Liver (tissue), 9 donors: ENCODE measurements around the gene SGPP2. TPM values are rescaled to one million over a fixed set of nuclear protein-coding genes. Genes with fewer than 3 reads are reported as not detected.

Experiments
- DNase-seq: peaks from one replicate; pipeline ENCODE4 v3.0.0-alpha.2; 2017; ENCODE audit warnings: low spot score
- H3K27ac ChIP-seq, 2 donors: one replicate each; pipeline ENCODE4 v1.7.0; 2013; ENCODE audit warnings: inconsistent platforms in 2 of 2, low read length in 2 of 2, control low read depth in 1 of 2, low read depth in 1 of 2, mild to moderate bottlenecking in 1 of 2
- H3K27me3 ChIP-seq, 4 donors: one replicate each; pipeline versions ENCODE4 v1.6.1 to v1.7.0; 2013; ENCODE audit warnings: low read length in 3 of 4, inconsistent platforms in 1 of 4, mild to moderate bottlenecking in 1 of 4, moderate library complexity in 1 of 4; ENCODE audit not compliant: control insufficient read depth in 4 of 4, insufficient read depth in 4 of 4
- H3K36me3 ChIP-seq, 4 donors: one replicate each; pipeline versions ENCODE4 v1.6.1 to v1.7.0; 2013; ENCODE audit warnings: low read length in 3 of 4, mild to moderate bottlenecking in 3 of 4, low read depth in 1 of 4, moderate library complexity in 1 of 4; ENCODE audit not compliant: control insufficient read depth in 4 of 4, insufficient read depth in 3 of 4
- H3K4me1 ChIP-seq, 4 donors: one replicate each; pipeline versions ENCODE4 v1.6.1 to v1.7.0; 2013; ENCODE audit warnings: low read length in 3 of 4, mild to moderate bottlenecking in 3 of 4, moderate library complexity in 1 of 4; ENCODE audit not compliant: control insufficient read depth in 4 of 4, insufficient read depth in 4 of 4
- H3K4me3 ChIP-seq, 3 donors: one replicate each; pipeline versions ENCODE4 v1.6.1 to v1.7.0; 2013; ENCODE audit warnings: low read length in 3 of 3, control low read depth in 1 of 3, low read depth in 1 of 3, mild to moderate bottlenecking in 1 of 3
- H3K9ac ChIP-seq, 2 donors: one replicate each; pipeline ENCODE4 v1.7.0; 2013; ENCODE audit warnings: low read length in 2 of 2, mild to moderate bottlenecking in 2 of 2, moderate library complexity in 2 of 2, control low read depth in 1 of 2, low read depth in 1 of 2
- H3K9me3 ChIP-seq, 4 donors: one replicate each; pipeline versions ENCODE4 v1.6.1 to v1.7.0; 2013; ENCODE audit warnings: low read length in 3 of 4; ENCODE audit not compliant: control insufficient read depth in 4 of 4
- CTCF ChIP-seq: fragments of 150-350 bp; IDR thresholded peaks from 2 replicates; pipeline ENCODE4 v1.5.1; 2017; ENCODE audit warnings: improper control_type of control experiment, low read depth, low read length; ENCODE audit not compliant: missing input control
- FOXA2 ChIP-seq: IDR thresholded peaks from 2 replicates; pipeline ENCODE4 v1.6.1; 2016; ENCODE audit warnings: antibody characterized with exemption
- JUND ChIP-seq, 2 donors: IDR thresholded peaks; 2 replicates each; pipeline ENCODE4 v1.6.1; 2016; ENCODE audit warnings: antibody characterized with exemption in 2 of 2
- RAD21 ChIP-seq, 2 donors: IDR thresholded peaks; 2 replicates each; pipeline ENCODE4 v1.6.1; 2016; ENCODE audit warnings: antibody characterized with exemption in 2 of 2, mild to moderate bottlenecking in 2 of 2
- TAF1 ChIP-seq: conservative IDR thresholded peaks from 2 replicates; pipeline ENCODE4 v1.6.1; 2016; ENCODE audit warnings: antibody characterized with exemption, mild to moderate bottlenecking
- WGBS: extraction: QIAGEN DNeasy Blood & Tissue Kit; methylation state at CpG from one replicate; pipeline ENCODE4 v1.1.7; 2013; 5-methylcytosine and 5-hydroxymethylcytosine counted together
- polyA plus RNA-seq, 2 donors: library from polyadenylated mRNA; stranded (reverse) in 1 of 2; unstranded in 1 of 2; fragments of 200-250 nt in 1 of 2; fragments of >200 nt in 1 of 2; fragmentation: Nextera tagmentation in 1 of 2; extraction: Ambion mirVana in 1 of 2; gene quantifications; one replicate each; pipeline versions ENCODE4 v1.2.1 to v1.2.3, GENCODE V29; 2013 to 2015
- total RNA-seq, 2 donors: library from RNA; depleted of rRNA; stranded (reverse); fragments of >200 nt; gene quantifications; one replicate each; pipeline ENCODE4 v1.2.3, GENCODE V29; 2014
- TF ChIP-seq, protein P1 (sequence below): IDR thresholded peaks from 2 replicates; pipeline ENCODE4 v1.6.1; 2016; ENCODE audit warnings: antibody characterized with exemption
- TF ChIP-seq, protein P2 (sequence below): IDR thresholded peaks from 2 replicates; pipeline ENCODE4 v1.6.1; 2016; ENCODE audit warnings: antibody characterized with exemption, mild to moderate bottlenecking
- TF ChIP-seq, protein P3 (sequence below): IDR thresholded peaks from 2 replicates; pipeline ENCODE4 v1.6.1; 2016; ENCODE audit warnings: antibody characterized with exemption
- donor health status: healthy.
- donor health status: healthy.
- donor health status: healthy.
- donor health status: healthy.
- donor health status: healthy.

Gene SGPP2
- total and polyA plus RNA-seq, 4 donors, result 0.16 to 0.33 (median 0.31) TPM; not detected in 1

- TF ChIP-seq CTCF, result no peak
- TF ChIP-seq, protein P1, sequence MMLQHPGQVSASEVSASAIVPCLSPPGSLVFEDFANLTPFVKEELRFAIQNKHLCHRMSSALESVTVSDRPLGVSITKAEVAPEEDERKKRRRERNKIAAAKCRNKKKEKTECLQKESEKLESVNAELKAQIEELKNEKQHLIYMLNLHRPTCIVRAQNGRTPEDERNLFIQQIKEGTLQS, result no peak
These were observed 80.4 kb downstream of the SGPP2 start (continued) for GRCh38 chr2:222504719-222505118.

GRCh38 chr2:222506230-222506935 lies 82.0 kb downstream of the SGPP2 start:
- H3K9ac ChIP-seq, result no peak overlapping the region
- no peak for DNase-seq
- TF ChIP-seq RAD21 (IDR thresholded peaks at IDR 0.05), result no peak
- TF ChIP-seq JUND (IDR thresholded peaks at IDR 0.05), result no peak
- no peak for TF ChIP-seq CTCF
- TF ChIP-seq, protein P2, sequence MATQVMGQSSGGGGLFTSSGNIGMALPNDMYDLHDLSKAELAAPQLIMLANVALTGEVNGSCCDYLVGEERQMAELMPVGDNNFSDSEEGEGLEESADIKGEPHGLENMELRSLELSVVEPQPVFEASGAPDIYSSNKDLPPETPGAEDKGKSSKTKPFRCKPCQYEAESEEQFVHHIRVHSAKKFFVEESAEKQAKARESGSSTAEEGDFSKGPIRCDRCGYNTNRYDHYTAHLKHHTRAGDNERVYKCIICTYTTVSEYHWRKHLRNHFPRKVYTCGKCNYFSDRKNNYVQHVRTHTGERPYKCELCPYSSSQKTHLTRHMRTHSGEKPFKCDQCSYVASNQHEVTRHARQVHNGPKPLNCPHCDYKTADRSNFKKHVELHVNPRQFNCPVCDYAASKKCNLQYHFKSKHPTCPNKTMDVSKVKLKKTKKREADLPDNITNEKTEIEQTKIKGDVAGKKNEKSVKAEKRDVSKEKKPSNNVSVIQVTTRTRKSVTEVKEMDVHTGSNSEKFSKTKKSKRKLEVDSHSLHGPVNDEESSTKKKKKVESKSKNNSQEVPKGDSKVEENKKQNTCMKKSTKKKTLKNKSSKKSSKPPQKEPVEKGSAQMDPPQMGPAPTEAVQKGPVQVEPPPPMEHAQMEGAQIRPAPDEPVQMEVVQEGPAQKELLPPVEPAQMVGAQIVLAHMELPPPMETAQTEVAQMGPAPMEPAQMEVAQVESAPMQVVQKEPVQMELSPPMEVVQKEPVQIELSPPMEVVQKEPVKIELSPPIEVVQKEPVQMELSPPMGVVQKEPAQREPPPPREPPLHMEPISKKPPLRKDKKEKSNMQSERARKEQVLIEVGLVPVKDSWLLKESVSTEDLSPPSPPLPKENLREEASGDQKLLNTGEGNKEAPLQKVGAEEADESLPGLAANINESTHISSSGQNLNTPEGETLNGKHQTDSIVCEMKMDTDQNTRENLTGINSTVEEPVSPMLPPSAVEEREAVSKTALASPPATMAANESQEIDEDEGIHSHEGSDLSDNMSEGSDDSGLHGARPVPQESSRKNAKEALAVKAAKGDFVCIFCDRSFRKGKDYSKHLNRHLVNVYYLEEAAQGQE, result no peak
- TF ChIP-seq TAF1, result no peak
- TF ChIP-seq, protein P3, sequence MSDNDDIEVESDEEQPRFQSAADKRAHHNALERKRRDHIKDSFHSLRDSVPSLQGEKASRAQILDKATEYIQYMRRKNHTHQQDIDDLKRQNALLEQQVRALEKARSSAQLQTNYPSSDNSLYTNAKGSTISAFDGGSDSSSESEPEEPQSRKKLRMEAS, result no peak
- no peak for TF ChIP-seq FOXA2
- TF ChIP-seq, protein P1, result no peak
- 72% methylated on average over 5 of the region's 5 CpGs for WGBS
- no peak overlapping the region for H3K4me3 ChIP-seq
- no peak overlapping the region for H3K27ac ChIP-seq
- no peaks in the 10 kb centered on the region for H3K9me3 ChIP-seq
- H3K36me3 ChIP-seq, result no peaks in the 10 kb centered on the region
- H3K4me1 ChIP-seq, result no peaks in the 10 kb centered on the region
- H3K27me3 ChIP-seq, result no peaks in the 10 kb centered on the region

DNA sequence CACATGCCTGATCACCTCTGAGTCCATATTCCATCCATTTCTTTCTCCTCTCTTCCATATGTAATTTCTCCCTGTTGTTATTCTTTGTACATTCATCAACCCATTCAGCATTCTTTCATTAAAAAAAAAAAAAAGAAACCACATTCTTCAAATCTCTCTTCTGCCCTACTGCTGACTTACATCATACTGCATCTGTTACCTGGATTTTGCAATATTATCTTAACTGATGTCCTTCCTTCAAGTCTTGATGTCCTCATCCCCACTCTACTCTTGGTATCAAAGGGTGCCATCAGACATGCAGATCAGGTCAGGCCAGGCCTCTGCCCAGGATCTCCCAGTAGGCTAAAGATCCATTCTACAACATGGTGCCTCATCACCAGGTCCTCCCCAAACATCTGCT lies 90.6 kb downstream of the SGPP2 start:
- Histone ChIP-seq H3K27me3 (peaks cover 0 to 3% (median 0%) of the 10 kb centered on the region in 4 donors), H3K4me1 (no peaks in the 10 kb centered on the region), H3K9me3 (no peaks in the 10 kb centered on the region), H3K27ac (no peak overlapping the region), H3K9ac (no peak overlapping the region), H3K4me3 (no peak overlapping the region), H3K36me3 (no peaks in the 10 kb centered on the region)
- TF ChIP-seq, protein P3, result no peak
- no peak for DNase-seq
